ENCODE results near the gene CEP89. TPM values are rescaled to one million over a fixed set of nuclear protein-coding genes. Genes with fewer than 3 reads are reported as not detected.

Gene CEP89
- total RNA-seq, 1 experiment from 2014 or later = 39.9 TPM

- Histone ChIP-seq H3K4me1 (ENCODE audit: control insufficient read depth, insufficient read depth, low read length) (no peaks in the 10 kb centered on the region), H3K9me3 (ENCODE audit: control insufficient read depth, insufficient read depth, low read depth, low read length) (no peaks in the 10 kb centered on the region), H3K36me3 (ENCODE audit: control insufficient read depth, insufficient read depth, low read length) (no peaks in the 10 kb centered on the region), H3K27me3 (ENCODE audit: control insufficient read depth, insufficient read depth, low read length) (no peaks in the 10 kb centered on the region), H3K4me3 (ENCODE audit: low read depth in 2 of 2, low read length in 2 of 2) (no peak overlapping the region), H3K27ac (ENCODE audit: low read length) (no peak overlapping the region)
- no TSS peak for BruUV-seq (replicated peaks)
- CTCF ChIA-PET = no interaction called here
- intact Hi-C loops (cut with micrococcal nuclease; ENCODE audit: unreplicated experiment) (no loop called here), in situ Hi-C loops (cut with HindIII; ENCODE audit: low pct_unique_long_range_greater_than_20kb, low sequenced_read_pairs) (no loop called here)
- POLR2A ChIA-PET = no interaction called here
- no peak for ATAC-seq
- TF ChIP-seq TCF7L2 (IDR thresholded peaks at IDR 0.05; ENCODE audit: low read depth, low read length) (no peak), POLR2AphosphoS5 (IDR thresholded peaks at IDR 0.05; ENCODE audit: low read depth, low read length) (no peak), CTCF (IDR thresholded peaks at IDR 0.05) (no peak), SIN3A (IDR thresholded peaks at IDR 0.05; ENCODE audit: borderline replicate concordance, insufficient read depth, low read depth, low read length) (no peak)
- TF ChIP-seq, protein P1, sequence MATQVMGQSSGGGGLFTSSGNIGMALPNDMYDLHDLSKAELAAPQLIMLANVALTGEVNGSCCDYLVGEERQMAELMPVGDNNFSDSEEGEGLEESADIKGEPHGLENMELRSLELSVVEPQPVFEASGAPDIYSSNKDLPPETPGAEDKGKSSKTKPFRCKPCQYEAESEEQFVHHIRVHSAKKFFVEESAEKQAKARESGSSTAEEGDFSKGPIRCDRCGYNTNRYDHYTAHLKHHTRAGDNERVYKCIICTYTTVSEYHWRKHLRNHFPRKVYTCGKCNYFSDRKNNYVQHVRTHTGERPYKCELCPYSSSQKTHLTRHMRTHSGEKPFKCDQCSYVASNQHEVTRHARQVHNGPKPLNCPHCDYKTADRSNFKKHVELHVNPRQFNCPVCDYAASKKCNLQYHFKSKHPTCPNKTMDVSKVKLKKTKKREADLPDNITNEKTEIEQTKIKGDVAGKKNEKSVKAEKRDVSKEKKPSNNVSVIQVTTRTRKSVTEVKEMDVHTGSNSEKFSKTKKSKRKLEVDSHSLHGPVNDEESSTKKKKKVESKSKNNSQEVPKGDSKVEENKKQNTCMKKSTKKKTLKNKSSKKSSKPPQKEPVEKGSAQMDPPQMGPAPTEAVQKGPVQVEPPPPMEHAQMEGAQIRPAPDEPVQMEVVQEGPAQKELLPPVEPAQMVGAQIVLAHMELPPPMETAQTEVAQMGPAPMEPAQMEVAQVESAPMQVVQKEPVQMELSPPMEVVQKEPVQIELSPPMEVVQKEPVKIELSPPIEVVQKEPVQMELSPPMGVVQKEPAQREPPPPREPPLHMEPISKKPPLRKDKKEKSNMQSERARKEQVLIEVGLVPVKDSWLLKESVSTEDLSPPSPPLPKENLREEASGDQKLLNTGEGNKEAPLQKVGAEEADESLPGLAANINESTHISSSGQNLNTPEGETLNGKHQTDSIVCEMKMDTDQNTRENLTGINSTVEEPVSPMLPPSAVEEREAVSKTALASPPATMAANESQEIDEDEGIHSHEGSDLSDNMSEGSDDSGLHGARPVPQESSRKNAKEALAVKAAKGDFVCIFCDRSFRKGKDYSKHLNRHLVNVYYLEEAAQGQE (IDR thresholded peaks at IDR 0.05; ENCODE audit: insufficient read depth in 1 of 2, low read depth in 2 of 2, low read length in 1 of 2) = no peak
- no peak for DNase-seq (ENCODE audit: low read depth, low spot score)
Measured at GRCh38 chr19:32865326-32865725, 106.4 kb downstream of the CEP89 start.

DNA sequence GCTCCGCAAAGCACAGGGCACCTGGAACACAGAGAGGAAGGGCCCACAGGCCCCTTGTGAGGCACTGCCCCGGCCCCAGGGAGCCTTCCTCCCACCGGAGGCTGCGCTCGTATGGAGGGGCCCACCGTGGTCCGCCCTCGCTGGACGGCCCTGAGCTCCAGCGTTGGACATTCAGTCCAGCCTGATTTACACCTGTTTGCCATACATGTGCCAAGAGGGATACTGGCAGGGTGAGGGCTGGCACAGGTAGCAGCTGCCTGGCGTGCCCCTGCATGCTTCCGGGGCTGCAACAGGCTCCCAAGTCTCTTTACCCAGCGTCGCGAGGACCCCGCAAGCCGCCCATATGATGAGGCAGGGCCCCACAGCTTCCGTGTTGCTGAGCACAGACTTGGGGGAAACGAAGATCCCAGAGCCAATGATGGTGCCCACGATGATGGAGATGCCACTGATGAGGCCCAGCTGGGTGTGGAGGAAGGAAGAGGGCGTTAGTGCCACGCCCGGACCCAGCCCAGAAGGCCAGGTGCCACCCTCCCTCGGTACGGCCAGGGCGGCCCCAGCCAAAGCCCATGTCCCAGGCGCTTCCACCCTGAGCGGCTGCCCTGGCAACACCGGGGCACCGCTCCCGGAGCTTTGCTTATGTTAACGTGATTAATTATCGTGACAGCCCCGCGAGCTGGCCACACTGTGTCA, 107.3 kb downstream of the CEP89 start:
- no peak for TF ChIP-seq SIN3A (IDR thresholded peaks at IDR 0.05; ENCODE audit: borderline replicate concordance, insufficient read depth, low read depth, low read length)
- H3K36me3 ChIP-seq (ENCODE audit: control insufficient read depth, insufficient read depth, low read length) = no peaks in the 10 kb centered on the region
- no peak overlapping the region for H3K4me3 ChIP-seq (ENCODE audit: low read depth in 2 of 2, low read length in 2 of 2)
- intact Hi-C loops (cut with micrococcal nuclease; ENCODE audit: unreplicated experiment) = no loop called here
- DNase-seq (ENCODE audit: low read depth, low spot score) (no peak), ATAC-seq (no peak)
- ChIA-PET POLR2A (no interaction called here), CTCF (no interaction called here)
- no peak overlapping the region for H3K27ac ChIP-seq (ENCODE audit: low read length)
- BruUV-seq (replicated peaks) = no TSS peak
- in situ Hi-C loops (cut with HindIII; ENCODE audit: low pct_unique_long_range_greater_than_20kb, low sequenced_read_pairs) = no loop called here
- no peaks in the 10 kb centered on the region for H3K9me3 ChIP-seq (ENCODE audit: control insufficient read depth, insufficient read depth, low read depth, low read length)
- no peaks in the 10 kb centered on the region for H3K27me3 ChIP-seq (ENCODE audit: control insufficient read depth, insufficient read depth, low read length)
- no peaks in the 10 kb centered on the region for H3K4me1 ChIP-seq (ENCODE audit: control insufficient read depth, insufficient read depth, low read length)

DNA sequence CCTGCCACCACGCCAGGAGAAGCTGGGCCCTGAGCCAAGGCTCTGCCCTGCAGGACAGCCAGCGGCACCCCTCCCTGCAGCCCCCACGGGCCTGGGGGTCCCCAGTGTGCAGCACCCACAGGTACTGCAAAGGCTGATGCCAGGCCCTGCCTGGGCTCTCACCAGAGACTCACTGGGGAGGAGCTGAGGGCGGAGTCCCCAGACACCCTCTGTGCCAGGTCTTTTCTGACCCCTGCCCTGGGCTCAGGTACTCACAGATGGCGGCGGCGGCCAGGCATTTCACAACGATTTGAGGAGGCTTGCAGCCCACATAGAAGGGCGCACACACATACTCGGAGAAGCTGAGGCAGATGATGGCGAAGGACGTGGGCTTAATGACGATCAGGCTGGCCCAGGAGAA, 107.9 kb downstream of the CEP89 start:
- Histone ChIP-seq H3K4me3 (ENCODE audit: low read depth in 2 of 2, low read length in 2 of 2) (no peak overlapping the region), H3K4me1 (ENCODE audit: control insufficient read depth, insufficient read depth, low read length) (no peaks in the 10 kb centered on the region), H3K36me3 (ENCODE audit: control insufficient read depth, insufficient read depth, low read length) (no peaks in the 10 kb centered on the region), H3K27me3 (ENCODE audit: control insufficient read depth, insufficient read depth, low read length) (no peaks in the 10 kb centered on the region), H3K27ac (ENCODE audit: low read length) (no peak overlapping the region), H3K9me3 (ENCODE audit: control insufficient read depth, insufficient read depth, low read depth, low read length) (no peaks in the 10 kb centered on the region)
- no peak for TF ChIP-seq TCF7L2 (IDR thresholded peaks at IDR 0.05; ENCODE audit: low read depth, low read length)
- TF ChIP-seq CTCF (IDR thresholded peaks at IDR 0.05) = no peak
- no peak for TF ChIP-seq SIN3A (IDR thresholded peaks at IDR 0.05; ENCODE audit: borderline replicate concordance, insufficient read depth, low read depth, low read length)
- no peak for TF ChIP-seq POLR2AphosphoS5 (IDR thresholded peaks at IDR 0.05; ENCODE audit: low read depth, low read length)
- TF ChIP-seq, protein P1 (IDR thresholded peaks at IDR 0.05; ENCODE audit: insufficient read depth in 1 of 2, low read depth in 2 of 2, low read length in 1 of 2) = no peak
- ChIA-PET CTCF (no interaction called here), POLR2A (no interaction called here)
- intact Hi-C loops (cut with micrococcal nuclease; ENCODE audit: unreplicated experiment) = no loop called here
- BruUV-seq (replicated peaks) = no TSS peak
- ATAC-seq (no peak), DNase-seq (ENCODE audit: low read depth, low spot score) (no peak)
- in situ Hi-C loops (cut with HindIII; ENCODE audit: low pct_unique_long_range_greater_than_20kb, low sequenced_read_pairs) = no loop called here
